GM23338 (cell line): ENCODE results near the gene HSD17B2. TPM values are rescaled to one million over a fixed set of nuclear protein-coding genes. Genes with fewer than 3 reads are reported as not detected.

Experiments used
- ATAC-seq: fragments of 200-7000 bp; cut with Tn5 transposase; 3 replicates; pipeline ENCODE4 v1.9.1; 2020
- DNase-seq: peaks from one replicate; pipeline ENCODE4 v3.0.0-alpha.2; 2015; ENCODE audit warnings: low spot score
- H2AFZ ChIP-seq: fragments of 200-600 bp; sonication (generic); 2 replicates; pipeline ENCODE4 v1.8.0; 2016; ENCODE audit warnings: antibody characterized with exemption, mild to moderate bottlenecking, moderate library complexity
- H3F3A ChIP-seq: fragments of 200-600 bp; sonication (generic); replicated peaks from 2 replicates; pipeline ENCODE4 v1.8.0; 2017; ENCODE audit warnings: antibody characterized with exemption, mixed run types, low read depth
- H3K27ac ChIP-seq: fragments of 200-600 bp; sonication (generic); 2 replicates; pipeline ENCODE4 v1.6.1; 2016; ENCODE audit warnings: low read depth
- H3K27me3 ChIP-seq: fragments of 200-600 bp; sonication (generic); 2 replicates; pipeline ENCODE4 v1.8.0; 2016; ENCODE audit warnings: mild to moderate bottlenecking, mixed run types, moderate library complexity; ENCODE audit not compliant: insufficient read depth
- H3K36me3 ChIP-seq: fragments of 200-600 bp; sonication (generic); 2 replicates; pipeline ENCODE4 v1.8.0; 2016; ENCODE audit warnings: mild to moderate bottlenecking; ENCODE audit not compliant: insufficient read depth
- H3K4me1 ChIP-seq: fragments of 200-600 bp; sonication (generic); 2 replicates; pipeline ENCODE4 v1.8.0; 2016; ENCODE audit warnings: mild to moderate bottlenecking, moderate library complexity; ENCODE audit not compliant: insufficient read depth
- H3K4me2 ChIP-seq: fragments of 200-600 bp; sonication (generic); 2 replicates; pipeline ENCODE4 v1.7.1; 2017; ENCODE audit warnings: mixed run types
- H3K4me3 ChIP-seq: fragments of 200-600 bp; sonication (generic); 2 replicates; pipeline ENCODE4 v1.6.1; 2016; ENCODE audit warnings: mixed run types
- H3K79me2 ChIP-seq: fragments of 200-600 bp; sonication (generic); replicated peaks from 2 replicates; pipeline ENCODE4 v1.8.0; 2017; ENCODE audit warnings: mild to moderate bottlenecking; ENCODE audit not compliant: insufficient read depth
- H3K9me2 ChIP-seq: fragments of 200-600 bp; sonication (generic); 2 replicates; pipeline ENCODE4 v1.8.0; 2017; ENCODE audit not compliant: insufficient read depth
- H4K20me1 ChIP-seq: fragments of 200-600 bp; sonication (generic); replicated peaks from 2 replicates; pipeline ENCODE4 v1.8.0; 2017; ENCODE audit warnings: mild to moderate bottlenecking; ENCODE audit not compliant: insufficient read depth
- H3K27ac Mint-ChIP-seq: 2 replicates; pipeline ENCODE4 v1.8.0; 2020; ENCODE audit warnings: inconsistent platforms, mild to moderate bottlenecking, moderate library complexity, mixed read lengths
- H3K27me3 Mint-ChIP-seq: 3 replicates; pipeline ENCODE4 v1.8.0; 2022; ENCODE audit warnings: low read depth, mild to moderate bottlenecking, moderate library complexity, mixed read lengths, inconsistent platforms; ENCODE audit not compliant: insufficient read depth, poor library complexity
- H3K36me3 Mint-ChIP-seq: 3 replicates; pipeline ENCODE4 v1.8.0; 2021; ENCODE audit warnings: low read depth, mild to moderate bottlenecking, inconsistent platforms, moderate library complexity, mixed read lengths
- H3K4me1 Mint-ChIP-seq: 3 replicates; pipeline ENCODE4 v1.8.0; 2020; ENCODE audit warnings: mild to moderate bottlenecking, inconsistent platforms, mixed read lengths
- H3K4me3 Mint-ChIP-seq: 3 replicates; pipeline ENCODE4 v1.8.0; 2021; ENCODE audit warnings: moderate library complexity, mild to moderate bottlenecking, inconsistent platforms, mixed read lengths
- H3K9me3 Mint-ChIP-seq: 3 replicates; pipeline ENCODE4 v1.8.0; 2020; ENCODE audit warnings: moderate library complexity, mild to moderate bottlenecking, inconsistent platforms, mixed read lengths
- CREB1 ChIP-seq: fragments of 250-450 bp; sonication (Bioruptor Pico); IDR thresholded peaks from 2 replicates; pipeline ENCODE4 v1.5.0; 2020; ENCODE audit warnings: low read depth, mild to moderate bottlenecking, moderate library complexity
- EZH2 ChIP-seq: fragments of 200-600 bp; sonication (generic); IDR thresholded peaks from one replicate; pipeline ENCODE4 v1.8.0; 2017; ENCODE audit warnings: antibody characterized with exemption, mild to moderate bottlenecking, low read depth; ENCODE audit not compliant: unreplicated experiment
- EZH2phosphoT487 ChIP-seq: fragments of 200-600 bp; sonication (generic); IDR thresholded peaks from one replicate; pipeline ENCODE4 v1.8.1; 2018; ENCODE audit warnings: antibody characterized with exemption; ENCODE audit not compliant: unreplicated experiment
- JUNB ChIP-seq: IDR thresholded peaks from one replicate; pipeline ENCODE4 v1.6.1; 2016; ENCODE audit warnings: antibody characterized with exemption; ENCODE audit not compliant: unreplicated experiment
- NANOG ChIP-seq: IDR thresholded peaks from 2 replicates; pipeline ENCODE4 v1.6.1; 2016; ENCODE audit warnings: antibody characterized with exemption, borderline replicate concordance
- POLR2AphosphoS5 ChIP-seq: IDR thresholded peaks from 2 replicates; pipeline ENCODE4 v1.6.1; 2016; ENCODE audit warnings: antibody characterized with exemption, low read depth
- STAT1 ChIP-seq: IDR thresholded peaks from one replicate; pipeline ENCODE4 v1.6.1; 2016; ENCODE audit warnings: antibody characterized with exemption; ENCODE audit not compliant: unreplicated experiment
- ZNF114 ChIP-seq: fragments of 250-450 bp; sonication (Bioruptor Pico); IDR thresholded peaks from 2 replicates; pipeline ENCODE4 v1.5.0; 2020; ENCODE audit warnings: mild to moderate bottlenecking, moderate library complexity
- ZNF331 ChIP-seq: fragments of 250-450 bp; sonication (Bioruptor Pico); IDR thresholded peaks from 2 replicates; pipeline ENCODE4 v1.5.0; 2020; ENCODE audit warnings: low read depth, mild to moderate bottlenecking, moderate library complexity
- polyA plus RNA-seq: library from polyadenylated mRNA; unstranded; fragments of >200 nt; fragmentation: Nextera tagmentation; extraction: Ambion mirVana; gene quantifications from 2 replicates; pipeline ENCODE4 v1.2.1, GENCODE V29; 2016
- total RNA-seq: library from RNA; depleted of rRNA; stranded (reverse); fragments of >200 nt; shearing (Covaris generic); gene quantifications from 2 replicates; pipeline ENCODE4 v1.2.3, GENCODE V29; 2014
- TF ChIP-seq, protein P1 (sequence below): IDR thresholded peaks from one replicate; pipeline ENCODE4 v1.6.1; 2018; ENCODE audit warnings: antibody characterized with exemption; ENCODE audit not compliant: unreplicated experiment
- TF ChIP-seq, protein P2 (sequence below): IDR thresholded peaks from 2 replicates; pipeline ENCODE4 v1.6.1; 2016; ENCODE audit warnings: antibody characterized with exemption
- TF ChIP-seq, protein P3 (sequence below), 2 experiments: fragments of 200-600 bp in 1 of 2; sonication (generic) in 1 of 2; conservative IDR thresholded peaks; 2 replicates each; pipeline versions ENCODE4 v1.5.1 to v1.6.1; 2016 to 2017; ENCODE audit warnings: antibody characterized with exemption in 2 of 2, low read depth in 2 of 2, mild to moderate bottlenecking in 2 of 2, moderate library complexity in 1 of 2
- TF ChIP-seq, protein P4 (sequence below): fragments of 250-450 bp; sonication (Bioruptor Pico); IDR thresholded peaks from 2 replicates; pipeline ENCODE4 v1.5.0; 2020; ENCODE audit warnings: mild to moderate bottlenecking, moderate library complexity

Gene HSD17B2
- total and polyA plus RNA-seq, 2 experiments from 2014 or later: 0.29 TPM; not detected in 1

DNA sequence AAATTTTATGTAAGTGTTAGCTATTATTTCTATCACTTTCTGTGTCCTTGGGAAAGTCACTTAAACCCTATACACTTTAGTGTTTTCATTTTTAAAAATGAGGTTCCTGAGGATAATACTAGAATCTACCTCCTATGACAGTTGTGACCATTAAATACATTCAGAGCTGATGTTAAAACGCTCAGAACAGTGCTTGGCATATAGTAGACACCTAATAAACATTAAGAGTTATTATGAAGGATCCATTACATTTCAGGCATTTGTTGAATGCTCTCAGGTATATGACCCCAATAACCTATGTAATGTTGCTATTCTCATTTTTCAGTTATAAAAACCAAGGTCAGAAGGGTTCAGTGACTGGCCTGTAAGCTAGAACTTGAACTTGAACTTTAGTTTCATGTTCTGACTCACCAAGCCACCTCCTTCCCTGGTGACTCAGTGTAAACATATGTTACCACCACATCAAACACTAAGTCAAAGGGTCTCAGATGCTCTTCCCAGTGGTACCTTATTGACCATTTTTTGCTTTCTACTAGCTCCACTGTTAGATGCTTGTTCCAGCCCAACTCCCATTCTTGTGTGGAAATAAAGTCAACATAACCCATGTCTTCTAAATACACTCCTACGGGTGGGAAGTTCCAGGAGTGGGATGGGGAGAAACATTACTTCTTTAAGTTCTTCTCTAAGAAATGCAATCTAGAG lies 47.6 kb downstream of the HSD17B2 start:
- Histone ChIP-seq H3K9me2 (0 out of 2 replicates have a peak, but pooled peaks cover 5% of the 10 kb centered on the region), H3K4me3 (no peak overlapping the region), H3K4me1 (no peaks in the 10 kb centered on the region), H3K36me3 (no peaks in the 10 kb centered on the region; the same call in 1 of the 2 replicates), H3K27ac (no peak overlapping the region), H3K4me2 (no peak overlapping the region), H3F3A (no peaks in the 10 kb centered on the region), H2AFZ (no peak overlapping the region), H3K27me3 (no peaks in the 10 kb centered on the region), H3K79me2 (no peaks in the 10 kb centered on the region), H4K20me1 (no peaks in the 10 kb centered on the region)
- peaks cover 2% of the 10 kb centered on the region for H3K27me3 Mint-ChIP-seq
- DNase-seq (no peak), ATAC-seq (no peak)
- peaks cover 29% of the 10 kb centered on the region for H3K9me3 Mint-ChIP-seq
- TF ChIP-seq POLR2AphosphoS5 (no peak), EZH2phosphoT487 (no peak), CREB1 (CRISPR knock-in tag) (no peak), STAT1 (no peak), NANOG (no peak), ZNF114 (CRISPR knock-in tag) (no peak), ZNF331 (CRISPR knock-in tag) (no peak), JUNB (no peak), EZH2 (no peak)
- TF ChIP-seq, protein P1, sequence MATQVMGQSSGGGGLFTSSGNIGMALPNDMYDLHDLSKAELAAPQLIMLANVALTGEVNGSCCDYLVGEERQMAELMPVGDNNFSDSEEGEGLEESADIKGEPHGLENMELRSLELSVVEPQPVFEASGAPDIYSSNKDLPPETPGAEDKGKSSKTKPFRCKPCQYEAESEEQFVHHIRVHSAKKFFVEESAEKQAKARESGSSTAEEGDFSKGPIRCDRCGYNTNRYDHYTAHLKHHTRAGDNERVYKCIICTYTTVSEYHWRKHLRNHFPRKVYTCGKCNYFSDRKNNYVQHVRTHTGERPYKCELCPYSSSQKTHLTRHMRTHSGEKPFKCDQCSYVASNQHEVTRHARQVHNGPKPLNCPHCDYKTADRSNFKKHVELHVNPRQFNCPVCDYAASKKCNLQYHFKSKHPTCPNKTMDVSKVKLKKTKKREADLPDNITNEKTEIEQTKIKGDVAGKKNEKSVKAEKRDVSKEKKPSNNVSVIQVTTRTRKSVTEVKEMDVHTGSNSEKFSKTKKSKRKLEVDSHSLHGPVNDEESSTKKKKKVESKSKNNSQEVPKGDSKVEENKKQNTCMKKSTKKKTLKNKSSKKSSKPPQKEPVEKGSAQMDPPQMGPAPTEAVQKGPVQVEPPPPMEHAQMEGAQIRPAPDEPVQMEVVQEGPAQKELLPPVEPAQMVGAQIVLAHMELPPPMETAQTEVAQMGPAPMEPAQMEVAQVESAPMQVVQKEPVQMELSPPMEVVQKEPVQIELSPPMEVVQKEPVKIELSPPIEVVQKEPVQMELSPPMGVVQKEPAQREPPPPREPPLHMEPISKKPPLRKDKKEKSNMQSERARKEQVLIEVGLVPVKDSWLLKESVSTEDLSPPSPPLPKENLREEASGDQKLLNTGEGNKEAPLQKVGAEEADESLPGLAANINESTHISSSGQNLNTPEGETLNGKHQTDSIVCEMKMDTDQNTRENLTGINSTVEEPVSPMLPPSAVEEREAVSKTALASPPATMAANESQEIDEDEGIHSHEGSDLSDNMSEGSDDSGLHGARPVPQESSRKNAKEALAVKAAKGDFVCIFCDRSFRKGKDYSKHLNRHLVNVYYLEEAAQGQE: no peak
- TF ChIP-seq, protein P2, sequence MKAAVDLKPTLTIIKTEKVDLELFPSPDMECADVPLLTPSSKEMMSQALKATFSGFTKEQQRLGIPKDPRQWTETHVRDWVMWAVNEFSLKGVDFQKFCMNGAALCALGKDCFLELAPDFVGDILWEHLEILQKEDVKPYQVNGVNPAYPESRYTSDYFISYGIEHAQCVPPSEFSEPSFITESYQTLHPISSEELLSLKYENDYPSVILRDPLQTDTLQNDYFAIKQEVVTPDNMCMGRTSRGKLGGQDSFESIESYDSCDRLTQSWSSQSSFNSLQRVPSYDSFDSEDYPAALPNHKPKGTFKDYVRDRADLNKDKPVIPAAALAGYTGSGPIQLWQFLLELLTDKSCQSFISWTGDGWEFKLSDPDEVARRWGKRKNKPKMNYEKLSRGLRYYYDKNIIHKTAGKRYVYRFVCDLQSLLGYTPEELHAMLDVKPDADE: no peak
- TF ChIP-seq, protein P3, sequence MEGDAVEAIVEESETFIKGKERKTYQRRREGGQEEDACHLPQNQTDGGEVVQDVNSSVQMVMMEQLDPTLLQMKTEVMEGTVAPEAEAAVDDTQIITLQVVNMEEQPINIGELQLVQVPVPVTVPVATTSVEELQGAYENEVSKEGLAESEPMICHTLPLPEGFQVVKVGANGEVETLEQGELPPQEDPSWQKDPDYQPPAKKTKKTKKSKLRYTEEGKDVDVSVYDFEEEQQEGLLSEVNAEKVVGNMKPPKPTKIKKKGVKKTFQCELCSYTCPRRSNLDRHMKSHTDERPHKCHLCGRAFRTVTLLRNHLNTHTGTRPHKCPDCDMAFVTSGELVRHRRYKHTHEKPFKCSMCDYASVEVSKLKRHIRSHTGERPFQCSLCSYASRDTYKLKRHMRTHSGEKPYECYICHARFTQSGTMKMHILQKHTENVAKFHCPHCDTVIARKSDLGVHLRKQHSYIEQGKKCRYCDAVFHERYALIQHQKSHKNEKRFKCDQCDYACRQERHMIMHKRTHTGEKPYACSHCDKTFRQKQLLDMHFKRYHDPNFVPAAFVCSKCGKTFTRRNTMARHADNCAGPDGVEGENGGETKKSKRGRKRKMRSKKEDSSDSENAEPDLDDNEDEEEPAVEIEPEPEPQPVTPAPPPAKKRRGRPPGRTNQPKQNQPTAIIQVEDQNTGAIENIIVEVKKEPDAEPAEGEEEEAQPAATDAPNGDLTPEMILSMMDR (conservative IDR thresholded peaks at IDR 0.05; ENCODE audit: low read depth in 2 of 2): no peak
- TF ChIP-seq, protein P4, sequence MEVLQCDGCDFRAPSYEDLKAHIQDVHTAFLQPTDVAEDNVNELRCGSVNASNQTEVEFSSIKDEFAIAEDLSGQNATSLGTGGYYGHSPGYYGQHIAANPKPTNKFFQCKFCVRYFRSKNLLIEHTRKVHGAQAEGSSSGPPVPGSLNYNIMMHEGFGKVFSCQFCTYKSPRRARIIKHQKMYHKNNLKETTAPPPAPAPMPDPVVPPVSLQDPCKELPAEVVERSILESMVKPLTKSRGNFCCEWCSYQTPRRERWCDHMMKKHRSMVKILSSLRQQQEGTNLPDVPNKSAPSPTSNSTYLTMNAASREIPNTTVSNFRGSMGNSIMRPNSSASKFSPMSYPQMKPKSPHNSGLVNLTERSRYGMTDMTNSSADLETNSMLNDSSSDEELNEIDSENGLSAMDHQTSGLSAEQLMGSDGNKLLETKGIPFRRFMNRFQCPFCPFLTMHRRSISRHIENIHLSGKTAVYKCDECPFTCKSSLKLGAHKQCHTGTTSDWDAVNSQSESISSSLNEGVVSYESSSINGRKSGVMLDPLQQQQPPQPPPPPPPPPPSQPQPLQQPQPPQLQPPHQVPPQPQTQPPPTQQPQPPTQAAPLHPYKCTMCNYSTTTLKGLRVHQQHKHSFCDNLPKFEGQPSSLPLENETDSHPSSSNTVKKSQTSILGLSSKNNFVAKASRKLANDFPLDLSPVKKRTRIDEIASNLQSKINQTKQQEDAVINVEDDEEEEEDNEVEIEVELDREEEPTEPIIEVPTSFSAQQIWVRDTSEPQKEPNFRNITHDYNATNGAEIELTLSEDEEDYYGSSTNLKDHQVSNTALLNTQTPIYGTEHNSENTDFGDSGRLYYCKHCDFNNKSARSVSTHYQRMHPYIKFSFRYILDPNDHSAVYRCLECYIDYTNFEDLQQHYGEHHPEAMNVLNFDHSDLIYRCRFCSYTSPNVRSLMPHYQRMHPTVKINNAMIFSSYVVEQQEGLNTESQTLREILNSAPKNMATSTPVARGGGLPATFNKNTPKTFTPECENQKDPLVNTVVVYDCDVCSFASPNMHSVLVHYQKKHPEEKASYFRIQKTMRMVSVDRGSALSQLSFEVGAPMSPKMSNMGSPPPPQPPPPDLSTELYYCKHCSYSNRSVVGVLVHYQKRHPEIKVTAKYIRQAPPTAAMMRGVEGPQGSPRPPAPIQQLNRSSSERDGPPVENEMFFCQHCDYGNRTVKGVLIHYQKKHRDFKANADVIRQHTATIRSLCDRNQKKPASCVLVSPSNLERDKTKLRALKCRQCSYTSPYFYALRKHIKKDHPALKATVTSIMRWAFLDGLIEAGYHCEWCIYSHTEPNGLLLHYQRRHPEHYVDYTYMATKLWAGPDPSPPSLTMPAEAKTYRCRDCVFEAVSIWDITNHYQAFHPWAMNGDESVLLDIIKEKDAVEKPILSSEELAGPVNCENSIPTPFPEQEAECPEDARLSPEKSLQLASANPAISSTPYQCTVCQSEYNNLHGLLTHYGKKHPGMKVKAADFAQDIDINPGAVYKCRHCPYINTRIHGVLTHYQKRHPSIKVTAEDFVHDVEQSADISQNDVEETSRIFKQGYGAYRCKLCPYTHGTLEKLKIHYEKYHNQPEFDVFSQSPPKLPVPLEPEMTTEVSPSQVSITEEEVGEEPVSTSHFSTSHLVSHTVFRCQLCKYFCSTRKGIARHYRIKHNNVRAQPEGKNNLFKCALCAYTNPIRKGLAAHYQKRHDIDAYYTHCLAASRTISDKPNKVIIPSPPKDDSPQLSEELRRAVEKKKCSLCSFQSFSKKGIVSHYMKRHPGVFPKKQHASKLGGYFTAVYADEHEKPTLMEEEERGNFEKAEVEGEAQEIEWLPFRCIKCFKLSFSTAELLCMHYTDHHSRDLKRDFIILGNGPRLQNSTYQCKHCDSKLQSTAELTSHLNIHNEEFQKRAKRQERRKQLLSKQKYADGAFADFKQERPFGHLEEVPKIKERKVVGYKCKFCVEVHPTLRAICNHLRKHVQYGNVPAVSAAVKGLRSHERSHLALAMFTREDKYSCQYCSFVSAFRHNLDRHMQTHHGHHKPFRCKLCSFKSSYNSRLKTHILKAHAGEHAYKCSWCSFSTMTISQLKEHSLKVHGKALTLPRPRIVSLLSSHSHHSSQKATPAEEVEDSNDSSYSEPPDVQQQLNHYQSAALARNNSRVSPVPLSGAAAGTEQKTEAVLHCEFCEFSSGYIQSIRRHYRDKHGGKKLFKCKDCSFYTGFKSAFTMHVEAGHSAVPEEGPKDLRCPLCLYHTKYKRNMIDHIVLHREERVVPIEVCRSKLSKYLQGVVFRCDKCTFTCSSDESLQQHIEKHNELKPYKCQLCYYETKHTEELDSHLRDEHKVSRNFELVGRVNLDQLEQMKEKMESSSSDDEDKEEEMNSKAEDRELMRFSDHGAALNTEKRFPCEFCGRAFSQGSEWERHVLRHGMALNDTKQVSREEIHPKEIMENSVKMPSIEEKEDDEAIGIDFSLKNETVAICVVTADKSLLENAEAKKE (CRISPR knock-in tag): no peak
- no peaks in the 10 kb centered on the region for H3K4me1 Mint-ChIP-seq
- no peak overlapping the region for H3K4me3 Mint-ChIP-seq
- H3K36me3 Mint-ChIP-seq: no peaks in the 10 kb centered on the region; the same call in 1 of the 3 replicates
- H3K27ac Mint-ChIP-seq: no peak overlapping the region
